H9 (cell line): ENCODE measurements around the gene RFX4. TPM values are rescaled to one million over a fixed set of nuclear protein-coding genes. Genes with fewer than 3 reads are reported as not detected.

Experiments
- DNase-seq: peaks from one replicate; pipeline ENCODE4 v3.0.0-alpha.2; 2017
- H2AFZ ChIP-seq: one replicate; pipeline ENCODE4 v1.6.1; 2013; ENCODE audit warnings: mild to moderate bottlenecking, low read length, control low read depth, moderate library complexity
- H2AK5ac ChIP-seq: 2 replicates; pipeline ENCODE4 v1.6.1; 2013; ENCODE audit warnings: low read length, control low read depth, mixed read lengths; ENCODE audit not compliant: insufficient read length
- H2BK120ac ChIP-seq: one replicate; pipeline ENCODE4 v1.6.1; 2013; ENCODE audit warnings: low read depth, mild to moderate bottlenecking, low read length, control low read depth, inconsistent platforms; ENCODE audit not compliant: poor library complexity, severe bottlenecking
- H2BK12ac ChIP-seq: 2 replicates; pipeline ENCODE4 v1.6.1; 2013; ENCODE audit warnings: low read length, control low read depth, mixed read lengths, low read depth; ENCODE audit not compliant: insufficient read length
- H2BK15ac ChIP-seq: 2 replicates; pipeline ENCODE4 v1.6.1; 2013; ENCODE audit warnings: low read depth, low read length, control low read depth
- H2BK20ac ChIP-seq: one replicate; pipeline ENCODE4 v1.6.1; 2013; ENCODE audit warnings: low read depth, mild to moderate bottlenecking, low read length, control low read depth, inconsistent platforms; ENCODE audit not compliant: poor library complexity, severe bottlenecking
- H2BK5ac ChIP-seq: 2 replicates; pipeline ENCODE4 v1.6.1; 2013; ENCODE audit warnings: low read length, control low read depth, mixed read lengths; ENCODE audit not compliant: insufficient read length
- H3K14ac ChIP-seq: 2 replicates; pipeline ENCODE4 v1.6.1; 2013; ENCODE audit warnings: low read length, control low read depth; ENCODE audit not compliant: insufficient read depth
- H3K18ac ChIP-seq: 2 replicates; pipeline ENCODE4 v1.6.1; 2013; ENCODE audit warnings: low read depth, mild to moderate bottlenecking, mixed read lengths, low read length, control low read depth; ENCODE audit not compliant: insufficient read length
- H3K23ac ChIP-seq: 2 replicates; pipeline ENCODE4 v1.6.1; 2013; ENCODE audit warnings: low read length, control low read depth, mixed read lengths, low read depth; ENCODE audit not compliant: insufficient read length
- H3K23me2 ChIP-seq: 2 replicates; pipeline ENCODE4 v1.6.1; 2013; ENCODE audit warnings: low read depth, mild to moderate bottlenecking, mixed read lengths, low read length, control low read depth; ENCODE audit not compliant: insufficient read length, poor library complexity, severe bottlenecking
- H3K27ac ChIP-seq: 2 replicates; pipeline ENCODE4 v1.5.1; 2013; ENCODE audit warnings: low read length, control low read depth, mixed read lengths, low read depth; ENCODE audit not compliant: insufficient read length
- H3K27me3 ChIP-seq: 2 replicates; pipeline ENCODE4 v1.6.1; 2013; ENCODE audit warnings: low read length, control low read depth, inconsistent platforms; ENCODE audit not compliant: insufficient read depth
- H3K4ac ChIP-seq: 2 replicates; pipeline ENCODE4 v1.6.1; 2013; ENCODE audit warnings: low read depth, mild to moderate bottlenecking, control low read depth, inconsistent platforms, low read length, moderate library complexity
- H3K4me1 ChIP-seq: 2 replicates; pipeline ENCODE4 v1.6.1; 2013; ENCODE audit warnings: low read length, control low read depth, inconsistent platforms; ENCODE audit not compliant: insufficient read depth
- H3K4me2 ChIP-seq: 2 replicates; pipeline ENCODE4 v1.6.1; 2013; ENCODE audit warnings: low read length, control low read depth, mixed read lengths; ENCODE audit not compliant: insufficient read length, insufficient read depth
- H3K56ac ChIP-seq: 2 replicates; pipeline ENCODE4 v1.6.1; 2013; ENCODE audit warnings: low read depth, mild to moderate bottlenecking, mixed read lengths, low read length, control low read depth; ENCODE audit not compliant: insufficient read length
- H3K79me1 ChIP-seq: 2 replicates; pipeline ENCODE4 v1.6.1; 2013; ENCODE audit warnings: low read depth, mild to moderate bottlenecking, moderate library complexity, low read length, control low read depth, inconsistent platforms; ENCODE audit not compliant: insufficient read depth, poor library complexity, severe bottlenecking
- H3K79me2 ChIP-seq: 2 replicates; pipeline ENCODE4 v1.6.1; 2013; ENCODE audit warnings: low read length, control low read depth, inconsistent platforms; ENCODE audit not compliant: insufficient read depth
- H3K9ac ChIP-seq: 2 replicates; pipeline ENCODE4 v1.6.1; 2013; ENCODE audit warnings: low read length, control low read depth, mixed read lengths; ENCODE audit not compliant: insufficient read length; ENCODE audit errors: extremely low read depth
- H3K9me3 ChIP-seq: one replicate; pipeline ENCODE4 v1.6.1; 2013; ENCODE audit warnings: low read depth, low read length, inconsistent platforms; ENCODE audit not compliant: control insufficient read depth
- H3T11ph ChIP-seq: one replicate; pipeline ENCODE4 v1.6.1; 2013; ENCODE audit warnings: mild to moderate bottlenecking, low read length, control low read depth, inconsistent platforms
- H4K20me1 ChIP-seq: one replicate; pipeline ENCODE4 v1.6.1; 2013; ENCODE audit not compliant: control insufficient read depth, insufficient read length, insufficient read depth
- H4K5ac ChIP-seq: 2 replicates; pipeline ENCODE4 v1.6.1; 2013; ENCODE audit warnings: low read depth, mild to moderate bottlenecking, mixed read lengths, low read length, control low read depth; ENCODE audit not compliant: insufficient read length
- H4K8ac ChIP-seq: replicated peaks from 2 replicates; pipeline ENCODE4 v1.6.1; 2013; ENCODE audit warnings: low read length, control low read depth, mixed read lengths, low read depth; ENCODE audit not compliant: insufficient read length
- H4K91ac ChIP-seq: 2 replicates; pipeline ENCODE4 v1.6.1; 2013; ENCODE audit warnings: low read depth, mild to moderate bottlenecking, moderate library complexity, mixed read lengths, low read length, control low read depth; ENCODE audit not compliant: insufficient read length
- H3K27ac Mint-ChIP-seq, 3 experiments: 2 replicates in 2 of 3; 3 replicates in 1 of 3; pipeline ENCODE4 v1.8.0; 2020 to 2021; ENCODE audit warnings: mixed read lengths in 3 of 3, mild to moderate bottlenecking in 1 of 3, moderate library complexity in 1 of 3
- H3K27me3 Mint-ChIP-seq: 2 replicates; pipeline ENCODE4 v1.8.0; 2021; ENCODE audit warnings: low read depth, mild to moderate bottlenecking, moderate library complexity, mixed read lengths
- H3K36me3 Mint-ChIP-seq, 3 experiments: 2 replicates in 2 of 3; 3 replicates in 1 of 3; pipeline ENCODE4 v1.8.0; 2020 to 2021; ENCODE audit warnings: low read depth in 3 of 3, mixed read lengths in 3 of 3; ENCODE audit not compliant: insufficient read depth in 1 of 3
- H3K4me1 Mint-ChIP-seq, 2 experiments: 2 replicates each; pipeline ENCODE4 v1.8.0; 2020; ENCODE audit warnings: mixed read lengths in 2 of 2
- H3K4me3 Mint-ChIP-seq, 2 experiments: 2 replicates in 1 of 2; 3 replicates in 1 of 2; pipeline ENCODE4 v1.8.0; 2020 to 2021; ENCODE audit warnings: mild to moderate bottlenecking in 2 of 2, mixed read lengths in 2 of 2, moderate library complexity in 1 of 2
- H3K9me3 Mint-ChIP-seq, 2 experiments: 2 replicates in 1 of 2; 3 replicates in 1 of 2; pipeline ENCODE4 v1.8.0; 2020; ENCODE audit warnings: mild to moderate bottlenecking in 2 of 2, mixed read lengths in 2 of 2, moderate library complexity in 1 of 2
- CTCF ChIP-seq: fragments of 200-600 bp; sonication (generic); conservative IDR thresholded peaks from 3 replicates; pipeline ENCODE4 v1.8.0; 2021; ENCODE audit warnings: antibody characterized with exemption, mild to moderate bottlenecking
- WGBS: extraction: QIAGEN DNeasy Blood & Tissue Kit; methylation state at CpG from one replicate; pipeline ENCODE4 v1.1.7; 2013; ENCODE audit warnings: missing lambda C conversion rate, low lambda C conversion rate, mixed read lengths; ENCODE audit not compliant: insufficient read length; ENCODE audit errors: extremely low coverage; 5-methylcytosine and 5-hydroxymethylcytosine counted together
- total RNA-seq: library from RNA; stranded (reverse); gene quantifications from 2 replicates; pipeline ENCODE4 v1.2.1, GENCODE V29; 2021

The RFX4 gene
- total RNA-seq, 1 experiment from 2014 or later: 0.57 TPM

GRCh38 chr12:106600503-106600902, 17.7 kb downstream of the RFX4 start:
- no peak overlapping the region for H3K56ac ChIP-seq
- peak overlapping the region; percentile 23; the same call in 1 of the 2 replicates for H3K14ac ChIP-seq
- no CpG with 5 or more reads among the region's 5 CpGs for WGBS
- H2BK12ac ChIP-seq: no peak overlapping the region
- H3K23ac ChIP-seq: no peak overlapping the region
- H3K18ac ChIP-seq: peak overlapping the region; percentile 47
- H2BK120ac ChIP-seq: no peak overlapping the region
- no peak overlapping the region for H2BK20ac ChIP-seq
- Mint-ChIP-seq H3K36me3 (no peaks in the 10 kb centered on the region), H3K4me3 (no peak overlapping the region), H3K27ac (peak overlapping the region in 2 of 3 experiments; percentile 0 to 39; a peak in 1 of 7 replicates), H3K9me3 (peaks cover 0 to 1% of the 10 kb centered on the region in 2 experiments; a peak in 2 of 5 replicates), H3K27me3 (peaks cover 58% of the 10 kb centered on the region), H3K4me1 (peaks cover 17 to 19% of the 10 kb centered on the region in 2 experiments)
- no peak overlapping the region for H2BK15ac ChIP-seq
- no peak overlapping the region for H3K4ac ChIP-seq
- no peak overlapping the region for H3K4me2 ChIP-seq
- no peak overlapping the region for H2BK5ac ChIP-seq
- no peak overlapping the region for H3K27ac ChIP-seq
- peak; percentile 61 for DNase-seq
- H4K5ac ChIP-seq: no peak overlapping the region
- H3K79me1 ChIP-seq: no peaks in the 10 kb centered on the region
- no peak overlapping the region for H4K91ac ChIP-seq
- H3K9ac ChIP-seq: no peak overlapping the region
- peaks cover 3% of the 10 kb centered on the region for H3K4me1 ChIP-seq
- TF ChIP-seq CTCF: no peak
- H2AK5ac ChIP-seq: no peak overlapping the region
- no peaks in the 10 kb centered on the region for H3K9me3 ChIP-seq
- H4K20me1 ChIP-seq: no peaks in the 10 kb centered on the region
- no peaks in the 10 kb centered on the region for H3K23me2 ChIP-seq
- H3K27me3 ChIP-seq: no peaks in the 10 kb centered on the region
- H3K79me2 ChIP-seq: no peaks in the 10 kb centered on the region
- H3T11ph ChIP-seq: no peak overlapping the region
- H2AFZ ChIP-seq: no peak overlapping the region
- H4K8ac ChIP-seq: no peak overlapping the region
